Thyroid gland (tissue), 4 donors: ENCODE measurements around the gene SLC24A3.

Source experiments
- POLR2A ChIP-seq, 2 donors: fragments of 450-650 bp; IDR thresholded peaks; one replicate each; pipeline ENCODE4 v1.6.1; 2017; ENCODE audit warnings: antibody characterized with exemption in 2 of 2, mild to moderate bottlenecking in 2 of 2, moderate library complexity in 1 of 2
- TF ChIP-seq, protein P1 (sequence below), 6 experiments: fragments of 200-600 bp in 3 of 6; fragments of 450-650 bp in 3 of 6; sonication (generic) in 3 of 6; IDR thresholded peaks; one replicate each; pipeline ENCODE4 v1.5.1; 2016 to 2019; ENCODE audit warnings: antibody characterized with exemption in 6 of 6, mild to moderate bottlenecking in 2 of 6, inconsistent platforms in 1 of 6, moderate library complexity in 1 of 6

DNA sequence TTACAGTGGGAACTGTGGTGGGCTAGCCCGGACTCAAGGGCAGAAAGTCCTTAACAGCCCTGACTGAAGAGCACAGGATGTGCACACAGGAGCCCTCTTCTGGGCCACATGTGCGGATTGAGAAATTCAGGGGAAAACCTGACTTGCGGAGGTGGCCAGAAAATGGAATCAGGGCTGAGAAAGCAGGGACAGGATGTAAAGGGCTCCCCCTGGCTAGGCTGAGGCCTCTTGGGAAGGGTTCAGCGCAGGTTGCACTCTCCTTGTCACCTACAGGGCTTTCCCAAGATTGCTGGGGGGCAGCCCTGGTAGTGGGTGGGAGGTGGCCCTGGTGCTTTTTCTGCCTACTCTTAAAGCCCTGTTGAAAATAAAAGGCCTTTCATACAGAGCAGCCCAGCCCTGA is 251.2 kb downstream of the SLC24A3 start:
- TF ChIP-seq, protein P1, sequence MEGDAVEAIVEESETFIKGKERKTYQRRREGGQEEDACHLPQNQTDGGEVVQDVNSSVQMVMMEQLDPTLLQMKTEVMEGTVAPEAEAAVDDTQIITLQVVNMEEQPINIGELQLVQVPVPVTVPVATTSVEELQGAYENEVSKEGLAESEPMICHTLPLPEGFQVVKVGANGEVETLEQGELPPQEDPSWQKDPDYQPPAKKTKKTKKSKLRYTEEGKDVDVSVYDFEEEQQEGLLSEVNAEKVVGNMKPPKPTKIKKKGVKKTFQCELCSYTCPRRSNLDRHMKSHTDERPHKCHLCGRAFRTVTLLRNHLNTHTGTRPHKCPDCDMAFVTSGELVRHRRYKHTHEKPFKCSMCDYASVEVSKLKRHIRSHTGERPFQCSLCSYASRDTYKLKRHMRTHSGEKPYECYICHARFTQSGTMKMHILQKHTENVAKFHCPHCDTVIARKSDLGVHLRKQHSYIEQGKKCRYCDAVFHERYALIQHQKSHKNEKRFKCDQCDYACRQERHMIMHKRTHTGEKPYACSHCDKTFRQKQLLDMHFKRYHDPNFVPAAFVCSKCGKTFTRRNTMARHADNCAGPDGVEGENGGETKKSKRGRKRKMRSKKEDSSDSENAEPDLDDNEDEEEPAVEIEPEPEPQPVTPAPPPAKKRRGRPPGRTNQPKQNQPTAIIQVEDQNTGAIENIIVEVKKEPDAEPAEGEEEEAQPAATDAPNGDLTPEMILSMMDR (IDR thresholded peaks at IDR 0.05): no peak
- TF ChIP-seq POLR2A (IDR thresholded peaks at IDR 0.05): no peak
